Keratinocyte (primary cell): Measurements from ENCODE around the gene POU3F1. TPM values are rescaled to one million over a fixed set of nuclear protein-coding genes. Genes with fewer than 3 reads are reported as not detected.

Experiments
- DNase-seq: peaks from one replicate; pipeline ENCODE4 v3.0.0-alpha.2; 2011; ENCODE audit warnings: low read depth, missing footprints, low spot score
- FAIRE-seq: peaks from 2 replicates; lab custom pipeline; 2011; peaks lifted over from hg19 to GRCh38; lab: Jason Lieb, UNC
- H2AFZ ChIP-seq: 2 replicates; pipeline ENCODE4 v1.6.0; 2012; ENCODE audit warnings: low read length, control low read depth, inconsistent platforms; ENCODE audit not compliant: control insufficient read depth
- H3K27ac ChIP-seq: 2 replicates; pipeline ENCODE4 v1.5.1; 2011; ENCODE audit warnings: low read length; ENCODE audit not compliant: control insufficient read depth, insufficient read depth
- H3K27me3 ChIP-seq: 3 replicates; pipeline ENCODE4 v1.6.0; 2011; ENCODE audit warnings: low read length; ENCODE audit not compliant: control insufficient read depth, insufficient read depth; ENCODE audit errors: extremely low read depth
- H3K36me3 ChIP-seq, 2 experiments: 2 replicates in 1 of 2; 3 replicates in 1 of 2; pipeline ENCODE4 v1.5.1; 2011; ENCODE audit warnings: low read length in 2 of 2, mild to moderate bottlenecking in 1 of 2; ENCODE audit not compliant: control insufficient read depth in 2 of 2, insufficient read depth in 2 of 2; ENCODE audit errors: extremely low read depth in 1 of 2
- H3K4me1 ChIP-seq: 3 replicates; pipeline ENCODE4 v1.5.1; 2011; ENCODE audit warnings: low read length; ENCODE audit not compliant: control insufficient read depth, insufficient read depth; ENCODE audit errors: extremely low read depth
- H3K4me2 ChIP-seq: 3 replicates; pipeline ENCODE4 v1.6.0; 2011; ENCODE audit warnings: low read depth, low read length; ENCODE audit not compliant: control insufficient read depth, insufficient read depth; ENCODE audit errors: extremely low read depth
- H3K4me3 ChIP-seq, 3 experiments: fragments of 200-600 bp in 1 of 3; sonication (generic) in 1 of 3; 2 replicates in 2 of 3; 3 replicates in 1 of 3; pipeline ENCODE4 v1.5.1; 2011 to 2016; ENCODE audit warnings: low read length in 3 of 3, mild to moderate bottlenecking in 3 of 3, control low read depth in 2 of 3, inconsistent platforms in 1 of 3, low read depth in 1 of 3, mixed read lengths in 1 of 3, mixed run types in 1 of 3, moderate library complexity in 1 of 3; ENCODE audit not compliant: control insufficient read depth in 2 of 3, insufficient read depth in 2 of 3; ENCODE audit errors: extremely low read depth in 1 of 3
- H3K79me2 ChIP-seq: 2 replicates; pipeline ENCODE4 v1.6.0; 2012; ENCODE audit warnings: low read length; ENCODE audit not compliant: control insufficient read depth, insufficient read depth
- H3K9ac ChIP-seq: 3 replicates; pipeline ENCODE4 v1.6.0; 2011; ENCODE audit warnings: low read length; ENCODE audit not compliant: control insufficient read depth, insufficient read depth; ENCODE audit errors: extremely low read depth
- H3K9me1 ChIP-seq: 3 replicates; pipeline ENCODE4 v1.6.0; 2011; ENCODE audit warnings: low read length; ENCODE audit not compliant: control insufficient read depth, insufficient read depth; ENCODE audit errors: extremely low read depth
- H3K9me3 ChIP-seq: 2 replicates; pipeline ENCODE4 v1.5.1; 2012; ENCODE audit warnings: low read depth, low read length; ENCODE audit not compliant: control insufficient read depth
- H4K20me1 ChIP-seq: 3 replicates; pipeline ENCODE4 v1.6.0; 2011; ENCODE audit warnings: low read length; ENCODE audit not compliant: control insufficient read depth, insufficient read depth; ENCODE audit errors: extremely low read depth
- EZH2 ChIP-seq: IDR thresholded peaks from one replicate; pipeline ENCODE4 v1.6.1; 2012; ENCODE audit warnings: inconsistent platforms, mild to moderate bottlenecking, low read length, moderate library complexity
- dilution Hi-C: fragments of 300-500 bp; cut with MboI; formaldehyde crosslinking; loops from one replicate; pipeline ENCODE4 v1.7.0; 2020; ENCODE audit warnings: low sequenced_read_pairs; ENCODE audit not compliant: extremely low pct_ligation_motif_present
- polyA plus RNA-seq, 5 experiments: library from polyadenylated mRNA; depleted of rRNA in 3 of 5; stranded (reverse) in 3 of 5; stranded (forward) in 1 of 5; unstranded in 1 of 5; fragments of >200 nt; gene quantifications; 1 replicate in 1 of 5; 2 replicates in 3 of 5; 3 replicates in 1 of 5; pipeline versions ENCODE4 v1.2.1 to v1.2.3, GENCODE V29; 2011 to 2012; ENCODE audit warnings: missing spikeins in 2 of 5, low read depth in 1 of 5, low replicate concordance in 1 of 5
- TF ChIP-seq, protein P1 (sequence below), 3 experiments: IDR thresholded peaks in 1 of 3; conservative IDR thresholded peaks in 1 of 3; optimal IDR thresholded peaks in 1 of 3; 2 replicates in 2 of 3; 3 replicates in 1 of 3; pipeline versions ENCODE3 to v1.5.1; 2011; ENCODE audit warnings: low read length in 3 of 3, mild to moderate bottlenecking in 3 of 3, moderate library complexity in 2 of 3, control low read depth in 1 of 3, inconsistent platforms in 1 of 3; ENCODE audit not compliant: insufficient read depth in 2 of 3; ENCODE audit errors: extremely low read depth in 1 of 3

POU3F1 gene
- polyA plus RNA-seq, 1 donor (not counting 4 experiments of a cell fraction or from before 2014, with no cell fraction given), result 0.59 TPM

DNA sequence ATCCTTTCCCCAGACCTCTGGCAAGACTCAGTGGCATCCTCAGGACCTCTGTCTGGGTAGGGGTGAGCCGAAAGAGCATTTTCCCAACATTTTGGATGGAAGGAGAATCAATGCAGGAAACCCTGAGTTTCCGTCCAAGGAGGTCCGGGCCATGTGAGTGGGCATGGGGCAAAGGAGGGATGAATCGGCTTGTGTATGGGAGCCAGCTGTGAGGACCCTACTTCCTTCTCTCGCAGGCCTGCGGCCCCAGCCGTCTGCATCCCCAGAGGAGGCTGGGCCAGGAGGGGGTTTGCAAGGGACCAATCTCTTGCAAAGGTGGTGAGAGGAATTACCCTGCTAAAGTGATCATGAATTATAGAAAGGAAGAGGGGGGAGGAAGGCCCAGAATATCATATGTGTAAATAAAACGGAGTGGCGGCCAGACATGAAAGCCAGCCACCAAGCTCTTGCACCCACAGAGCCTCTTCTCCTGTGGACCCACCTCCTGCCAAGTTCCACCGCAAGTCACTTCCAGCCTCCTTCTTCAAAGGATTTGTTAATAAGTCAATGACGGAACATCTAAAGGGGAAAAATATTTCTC is 48.2 kb upstream of the POU3F1 start:
- Histone ChIP-seq H3K9ac (no peak overlapping the region), H3K9me1 (no peaks in the 10 kb centered on the region), H3K27ac (no peak overlapping the region), H4K20me1 (no peaks in the 10 kb centered on the region), H3K36me3 (no peaks in the 10 kb centered on the region), H3K79me2 (no peaks in the 10 kb centered on the region), H3K27me3 (no peaks in the 10 kb centered on the region), H3K4me1 (no peaks in the 10 kb centered on the region), H2AFZ (no peak overlapping the region), H3K4me3 (no peak overlapping the region), H3K9me3 (no peaks in the 10 kb centered on the region), H3K4me2 (no peak overlapping the region)
- DNase-seq (no peak), FAIRE-seq (no peak)
- TF ChIP-seq, protein P1, sequence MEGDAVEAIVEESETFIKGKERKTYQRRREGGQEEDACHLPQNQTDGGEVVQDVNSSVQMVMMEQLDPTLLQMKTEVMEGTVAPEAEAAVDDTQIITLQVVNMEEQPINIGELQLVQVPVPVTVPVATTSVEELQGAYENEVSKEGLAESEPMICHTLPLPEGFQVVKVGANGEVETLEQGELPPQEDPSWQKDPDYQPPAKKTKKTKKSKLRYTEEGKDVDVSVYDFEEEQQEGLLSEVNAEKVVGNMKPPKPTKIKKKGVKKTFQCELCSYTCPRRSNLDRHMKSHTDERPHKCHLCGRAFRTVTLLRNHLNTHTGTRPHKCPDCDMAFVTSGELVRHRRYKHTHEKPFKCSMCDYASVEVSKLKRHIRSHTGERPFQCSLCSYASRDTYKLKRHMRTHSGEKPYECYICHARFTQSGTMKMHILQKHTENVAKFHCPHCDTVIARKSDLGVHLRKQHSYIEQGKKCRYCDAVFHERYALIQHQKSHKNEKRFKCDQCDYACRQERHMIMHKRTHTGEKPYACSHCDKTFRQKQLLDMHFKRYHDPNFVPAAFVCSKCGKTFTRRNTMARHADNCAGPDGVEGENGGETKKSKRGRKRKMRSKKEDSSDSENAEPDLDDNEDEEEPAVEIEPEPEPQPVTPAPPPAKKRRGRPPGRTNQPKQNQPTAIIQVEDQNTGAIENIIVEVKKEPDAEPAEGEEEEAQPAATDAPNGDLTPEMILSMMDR (optimal IDR thresholded peaks at IDR 0.05 in 1 of 3, IDR thresholded peaks at IDR 0.05 in 1 of 3, conservative IDR thresholded peaks at IDR 0.05 in 1 of 3; ENCODE audit: extremely low read depth in 1 of 3, insufficient read depth in 2 of 3, low read length in 3 of 3), result no peak
- TF ChIP-seq EZH2, result no peak
- dilution Hi-C loops, result no loop called here

DNA sequence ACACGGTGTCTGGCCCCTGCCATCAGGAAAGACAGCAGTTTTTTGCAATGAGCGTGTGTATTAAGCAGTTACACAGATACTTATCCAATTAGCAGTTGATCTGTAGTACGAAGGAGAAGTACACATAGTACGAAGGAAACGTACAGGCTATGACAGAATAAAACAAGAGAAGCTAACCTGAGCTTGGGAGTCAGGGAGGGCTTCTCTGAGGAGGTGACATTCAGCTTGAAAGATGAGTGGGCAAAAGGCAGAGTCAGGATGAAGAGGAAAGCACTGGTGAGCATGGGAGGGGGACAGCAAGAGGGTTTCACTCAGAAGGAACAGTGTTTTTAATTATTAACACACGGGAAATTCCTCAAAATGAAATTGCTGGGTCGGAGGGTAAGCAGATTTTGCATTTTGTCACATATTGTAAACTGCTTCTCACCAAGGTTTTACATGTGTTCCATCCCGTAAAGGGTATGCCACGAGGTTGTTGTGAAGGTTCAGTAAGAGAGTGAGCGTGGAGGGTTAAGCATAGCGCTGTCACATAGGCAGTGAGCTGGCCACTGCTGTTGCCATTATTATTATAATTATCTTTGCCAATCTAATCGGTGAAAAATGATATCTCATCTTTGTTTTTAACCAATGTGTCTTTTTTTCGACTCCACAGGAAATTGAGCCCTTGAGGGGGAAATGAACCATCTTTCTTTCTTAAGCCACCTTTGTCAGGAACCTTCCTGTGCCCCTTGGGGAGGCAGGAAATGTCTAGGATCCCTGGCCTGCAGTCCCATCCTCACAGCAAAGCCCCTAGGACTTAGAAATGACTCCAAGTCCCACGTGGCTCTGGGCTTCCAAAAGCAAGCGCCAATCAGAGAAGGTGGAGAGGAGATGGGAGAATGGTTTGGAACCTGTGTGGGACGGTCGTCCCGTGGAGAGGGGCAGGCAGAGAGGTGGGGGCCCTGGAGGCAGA is 47.3 kb upstream of the POU3F1 start:
- Histone ChIP-seq H2AFZ (no peak overlapping the region), H3K36me3 (no peaks in the 10 kb centered on the region), H3K9ac (no peak overlapping the region), H3K79me2 (no peaks in the 10 kb centered on the region), H3K4me3 (no peak overlapping the region), H3K9me1 (no peaks in the 10 kb centered on the region), H4K20me1 (no peaks in the 10 kb centered on the region), H3K27ac (no peak overlapping the region), H3K9me3 (no peaks in the 10 kb centered on the region), H3K27me3 (no peaks in the 10 kb centered on the region), H3K4me2 (no peak overlapping the region), H3K4me1 (no peaks in the 10 kb centered on the region)
- DNase-seq (no peak), FAIRE-seq (no peak)
- dilution Hi-C loops, result no loop called here
- TF ChIP-seq EZH2, result no peak
- TF ChIP-seq, protein P1 (optimal IDR thresholded peaks at IDR 0.05 in 1 of 3, IDR thresholded peaks at IDR 0.05 in 1 of 3, conservative IDR thresholded peaks at IDR 0.05 in 1 of 3; ENCODE audit: extremely low read depth in 1 of 3, insufficient read depth in 2 of 3, low read length in 3 of 3), result no peak
